ENCODE results near the gene TOP1. TPM values are rescaled to one million over a fixed set of nuclear protein-coding genes. Genes with fewer than 3 reads are reported as not detected.

Gene TOP1
- total and polyA plus RNA-seq, 4 donors: 39.7 to 62.7 (median 51.7) TPM

DNA sequence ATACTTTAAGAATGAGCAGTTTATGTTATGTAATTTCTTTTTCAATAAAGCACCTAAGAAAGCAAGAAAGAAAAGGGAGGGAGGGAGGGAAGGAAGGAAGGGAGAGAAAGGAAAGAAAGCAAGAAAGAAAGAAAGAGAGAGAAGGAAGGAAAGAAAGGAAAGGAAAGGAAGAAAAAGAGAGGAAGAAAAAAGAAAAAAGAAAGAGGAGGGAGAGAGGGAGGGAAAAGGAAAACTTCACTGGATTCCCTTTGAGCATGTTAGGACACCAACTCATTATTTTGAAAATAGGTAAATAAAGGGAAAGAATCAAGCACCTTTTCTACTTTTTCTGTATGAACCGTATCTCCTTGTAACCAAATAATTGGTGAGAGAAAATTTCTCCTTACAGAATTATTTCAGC is 32.3 kb upstream of the TOP1 start:
- Histone ChIP-seq H3K9ac (ENCODE audit: insufficient read depth in 1 of 2, low read length in 2 of 2) (no peak overlapping the region), H3K27me3 (ENCODE audit: control insufficient read depth in 3 of 3, insufficient read depth in 3 of 3, low read length in 2 of 3) (no peaks in the 10 kb centered on the region), H3K27ac (ENCODE audit: low read depth in 1 of 2, low read length in 1 of 2) (no peak overlapping the region), H3K36me3 (ENCODE audit: control insufficient read depth in 4 of 4, insufficient read depth in 4 of 4, low read length in 4 of 4) (no peaks in the 10 kb centered on the region), H3K4me1 (ENCODE audit: control insufficient read depth in 5 of 5, insufficient read depth in 5 of 5, low read length in 5 of 5) (peaks cover 0 to 4% (median 0%) of the 10 kb centered on the region in 5 donors), H3K4me3 (no peak overlapping the region), H3K9me3 (ENCODE audit: control insufficient read depth in 4 of 4, insufficient read depth in 3 of 4, low read length in 3 of 4) (no peaks in the 10 kb centered on the region)
- 96 to 97% methylated on average over 1 of the region's 1 CpG for WGBS, 2 donors
- TF ChIP-seq, protein P1, sequence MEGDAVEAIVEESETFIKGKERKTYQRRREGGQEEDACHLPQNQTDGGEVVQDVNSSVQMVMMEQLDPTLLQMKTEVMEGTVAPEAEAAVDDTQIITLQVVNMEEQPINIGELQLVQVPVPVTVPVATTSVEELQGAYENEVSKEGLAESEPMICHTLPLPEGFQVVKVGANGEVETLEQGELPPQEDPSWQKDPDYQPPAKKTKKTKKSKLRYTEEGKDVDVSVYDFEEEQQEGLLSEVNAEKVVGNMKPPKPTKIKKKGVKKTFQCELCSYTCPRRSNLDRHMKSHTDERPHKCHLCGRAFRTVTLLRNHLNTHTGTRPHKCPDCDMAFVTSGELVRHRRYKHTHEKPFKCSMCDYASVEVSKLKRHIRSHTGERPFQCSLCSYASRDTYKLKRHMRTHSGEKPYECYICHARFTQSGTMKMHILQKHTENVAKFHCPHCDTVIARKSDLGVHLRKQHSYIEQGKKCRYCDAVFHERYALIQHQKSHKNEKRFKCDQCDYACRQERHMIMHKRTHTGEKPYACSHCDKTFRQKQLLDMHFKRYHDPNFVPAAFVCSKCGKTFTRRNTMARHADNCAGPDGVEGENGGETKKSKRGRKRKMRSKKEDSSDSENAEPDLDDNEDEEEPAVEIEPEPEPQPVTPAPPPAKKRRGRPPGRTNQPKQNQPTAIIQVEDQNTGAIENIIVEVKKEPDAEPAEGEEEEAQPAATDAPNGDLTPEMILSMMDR (IDR thresholded peaks at IDR 0.05; ENCODE audit: control extremely low read depth, extremely low read depth): no peak
- no peak for DNase-seq
- no peak for ATAC-seq (ENCODE audit: insufficient read depth, low FRiP score)

DNA sequence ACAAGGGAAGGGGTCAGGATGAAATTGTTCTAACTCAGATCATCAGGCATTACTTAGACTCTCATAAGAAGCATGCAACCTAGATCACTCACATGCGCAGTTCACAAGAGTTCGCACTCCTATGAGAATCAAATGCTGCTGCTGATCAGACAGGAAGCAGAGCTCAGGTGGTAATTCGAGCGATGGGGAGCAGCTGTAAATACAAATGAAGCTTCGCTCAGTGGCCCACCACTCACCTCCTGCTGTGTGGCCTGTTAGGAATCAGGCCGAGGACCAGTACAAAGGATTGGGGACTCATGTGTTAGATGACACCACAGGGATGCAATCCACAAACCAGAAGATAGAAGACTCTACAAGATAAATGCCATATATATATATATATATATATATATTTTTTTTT is 31.5 kb upstream of the TOP1 start:
- no peaks in the 10 kb centered on the region for H3K36me3 ChIP-seq (ENCODE audit: control insufficient read depth in 4 of 4, insufficient read depth in 4 of 4, low read length in 4 of 4)
- TF ChIP-seq, protein P1 (IDR thresholded peaks at IDR 0.05; ENCODE audit: control extremely low read depth, extremely low read depth): no peak
- H3K4me3 ChIP-seq: no peak overlapping the region
- no peak overlapping the region for H3K27ac ChIP-seq (ENCODE audit: low read depth in 1 of 2, low read length in 1 of 2)
- DNase-seq: no peak
- no peak overlapping the region for H3K9ac ChIP-seq (ENCODE audit: insufficient read depth in 1 of 2, low read length in 2 of 2)
- no peaks in the 10 kb centered on the region for H3K9me3 ChIP-seq (ENCODE audit: control insufficient read depth in 4 of 4, insufficient read depth in 3 of 4, low read length in 3 of 4)
- ATAC-seq (ENCODE audit: insufficient read depth, low FRiP score): no peak
- H3K4me1 ChIP-seq (ENCODE audit: control insufficient read depth in 5 of 5, insufficient read depth in 5 of 5, low read length in 5 of 5): peaks cover 0 to under 1% (median 0%) of the 10 kb centered on the region in 5 donors
- WGBS, 2 donors: 94 to 96% methylated on average over 6 of the region's 6 CpGs
- no peaks in the 10 kb centered on the region for H3K27me3 ChIP-seq (ENCODE audit: control insufficient read depth in 3 of 3, insufficient read depth in 3 of 3, low read length in 2 of 3)

DNA sequence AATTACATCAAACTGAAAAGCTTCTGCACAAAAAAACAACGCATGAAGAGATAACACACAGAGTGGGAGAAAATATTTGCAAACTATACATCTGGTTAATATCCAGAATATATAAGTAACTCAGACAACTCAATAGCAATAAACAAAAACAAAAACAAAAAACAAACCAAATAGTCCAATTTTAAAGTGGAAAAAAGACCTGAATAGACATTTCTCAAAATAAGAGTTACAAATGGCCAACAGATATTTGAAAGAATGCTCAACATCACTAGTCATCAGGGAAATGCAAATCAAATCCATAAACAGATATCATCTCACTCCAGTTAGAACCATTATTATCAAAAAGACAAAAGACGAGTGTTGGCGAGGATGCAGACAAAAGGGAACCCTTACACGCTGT is 28.8 kb upstream of the TOP1 start:
- no peak overlapping the region for H3K9ac ChIP-seq (ENCODE audit: insufficient read depth in 1 of 2, low read length in 2 of 2)
- 91 to 93% methylated on average over 4 of the region's 4 CpGs for WGBS, 2 donors
- H3K4me1 ChIP-seq (ENCODE audit: control insufficient read depth in 5 of 5, insufficient read depth in 5 of 5, low read length in 5 of 5): peaks cover 5 to 14% (median 9%) of the 10 kb centered on the region in 5 donors
- TF ChIP-seq, protein P1 (IDR thresholded peaks at IDR 0.05; ENCODE audit: control extremely low read depth, extremely low read depth): no peak
- H3K36me3 ChIP-seq (ENCODE audit: control insufficient read depth in 4 of 4, insufficient read depth in 4 of 4, low read length in 4 of 4): no peaks in the 10 kb centered on the region
- no peak overlapping the region for H3K4me3 ChIP-seq
- no peak overlapping the region for H3K27ac ChIP-seq (ENCODE audit: low read depth in 1 of 2, low read length in 1 of 2)
- no peaks in the 10 kb centered on the region for H3K27me3 ChIP-seq (ENCODE audit: control insufficient read depth in 3 of 3, insufficient read depth in 3 of 3, low read length in 2 of 3)
- no peak for ATAC-seq (ENCODE audit: insufficient read depth, low FRiP score)
- H3K9me3 ChIP-seq (ENCODE audit: control insufficient read depth in 4 of 4, insufficient read depth in 3 of 4, low read length in 3 of 4): no peaks in the 10 kb centered on the region
- DNase-seq: no peak

DNA sequence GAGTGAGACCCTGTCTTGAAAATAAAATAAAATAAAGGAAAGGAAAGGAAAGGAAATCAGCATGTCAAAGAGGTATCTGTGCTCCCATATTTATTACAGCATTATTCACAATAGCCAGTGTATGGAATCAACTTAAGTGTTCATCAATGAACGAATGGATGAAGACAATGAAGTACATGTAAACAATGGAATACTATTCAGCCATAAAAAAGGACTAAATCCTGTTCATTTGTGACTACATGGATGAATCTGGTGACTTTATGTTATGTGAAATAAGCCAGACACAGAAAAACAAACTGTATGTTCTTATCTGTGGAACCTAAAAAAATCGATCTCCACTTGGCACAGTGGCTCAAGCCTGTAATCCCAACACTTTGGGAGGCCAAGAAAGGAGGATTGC is 28.0 kb upstream of the TOP1 start:
- no peak overlapping the region for H3K4me3 ChIP-seq
- H3K9me3 ChIP-seq (ENCODE audit: control insufficient read depth in 4 of 4, insufficient read depth in 3 of 4, low read length in 3 of 4): no peaks in the 10 kb centered on the region
- H3K27ac ChIP-seq (ENCODE audit: low read depth in 1 of 2, low read length in 1 of 2): no peak overlapping the region
- TF ChIP-seq, protein P1 (IDR thresholded peaks at IDR 0.05; ENCODE audit: control extremely low read depth, extremely low read depth): no peak
- peaks cover 6 to 20% (median 10%) of the 10 kb centered on the region in 5 donors for H3K4me1 ChIP-seq (ENCODE audit: control insufficient read depth in 5 of 5, insufficient read depth in 5 of 5, low read length in 5 of 5)
- no peak overlapping the region for H3K9ac ChIP-seq (ENCODE audit: insufficient read depth in 1 of 2, low read length in 2 of 2)
- no peak for DNase-seq
- no peaks in the 10 kb centered on the region for H3K27me3 ChIP-seq (ENCODE audit: control insufficient read depth in 3 of 3, insufficient read depth in 3 of 3, low read length in 2 of 3)
- WGBS, 2 donors: 90 to 100% methylated on average over 2 of the region's 2 CpGs
- no peak for ATAC-seq (ENCODE audit: insufficient read depth, low FRiP score)
- no peaks in the 10 kb centered on the region for H3K36me3 ChIP-seq (ENCODE audit: control insufficient read depth in 4 of 4, insufficient read depth in 4 of 4, low read length in 4 of 4)

All from lung (tissue), 12 donors.